Right cardiac atrium (tissue), 5 donors: ENCODE data around the gene CTAGE9. TPM values are rescaled to one million over a fixed set of nuclear protein-coding genes. Genes with fewer than 3 reads are reported as not detected.
"Not testable (repeated sequence)": the region's sequence is repeated elsewhere in the genome, so short reads cannot be mapped to it uniquely, and the experiment has no call there.

Experiments used
- ATAC-seq, 2 donors: fragments of 200-7000 bp; cut with Tn5 transposase; one replicate each; pipeline versions ENCODE4 v1.8.0 to v1.9.1; 2020; ENCODE audit warnings: moderate library complexity in 2 of 2, mild to moderate bottlenecking in 1 of 2
- DNase-seq, 3 donors: peaks; one replicate each; pipeline ENCODE4 v3.0.0-alpha.2; 2020
- H3K27ac ChIP-seq: one replicate; pipeline ENCODE4 v1.5.1; 2013; ENCODE audit warnings: mild to moderate bottlenecking, low read length, control low read depth, moderate library complexity
- H3K27me3 ChIP-seq: one replicate; pipeline ENCODE4 v1.6.1; 2013; ENCODE audit not compliant: control insufficient read depth, insufficient read depth
- H3K4me1 ChIP-seq: one replicate; pipeline ENCODE4 v1.6.1; 2013; ENCODE audit warnings: low read length; ENCODE audit not compliant: control insufficient read depth, insufficient read depth
- H3K4me3 ChIP-seq: one replicate; pipeline ENCODE4 v1.5.1; 2013; ENCODE audit warnings: low read length, control low read depth
- H3K9me3 ChIP-seq: one replicate; pipeline ENCODE4 v1.6.1; 2013; ENCODE audit warnings: low read length; ENCODE audit not compliant: control insufficient read depth
- WGBS: extraction: QIAGEN DNeasy Blood & Tissue Kit; methylation state at CpG from one replicate; pipeline ENCODE4 v1.1.7; 2013; 5-methylcytosine and 5-hydroxymethylcytosine counted together
- intact Hi-C, 4 donors: fragments of 100-400 bp; cut with DNase I; formaldehyde crosslinking; loops; one replicate each; pipeline versions ENCODE4 v1.11.0 to v1.14.0; 2022 to 2023
- polyA plus RNA-seq: library from polyadenylated mRNA; stranded (reverse); fragments of 200-250 nt; gene quantifications from one replicate; pipeline ENCODE4 v1.2.3, GENCODE V29; 2013
- total RNA-seq, 4 donors: library from RNA; stranded (reverse); fragmentation: NEBNext Ultra II Directional; extraction: Animal tissue kit (Norgen Biotek cat#: 25700); gene quantifications; one replicate each; pipeline ENCODE4 v1.2.1, GENCODE V29; 2021
- donor health status: healthy with polysubstance abuse.
- donor health status: DM: no; HTN: yes; CAD: no.
- donor health status: DM: no; HTN: no; CAD: no.
- donor health status: DM: no; HTN: yes; CAD: no; lungs with severe emphysema.
- donor health status: DM: yes; HTN: yes; CAD: no.

The CTAGE9 gene
- total and polyA plus RNA-seq, 5 donors, result not detected

DNA sequence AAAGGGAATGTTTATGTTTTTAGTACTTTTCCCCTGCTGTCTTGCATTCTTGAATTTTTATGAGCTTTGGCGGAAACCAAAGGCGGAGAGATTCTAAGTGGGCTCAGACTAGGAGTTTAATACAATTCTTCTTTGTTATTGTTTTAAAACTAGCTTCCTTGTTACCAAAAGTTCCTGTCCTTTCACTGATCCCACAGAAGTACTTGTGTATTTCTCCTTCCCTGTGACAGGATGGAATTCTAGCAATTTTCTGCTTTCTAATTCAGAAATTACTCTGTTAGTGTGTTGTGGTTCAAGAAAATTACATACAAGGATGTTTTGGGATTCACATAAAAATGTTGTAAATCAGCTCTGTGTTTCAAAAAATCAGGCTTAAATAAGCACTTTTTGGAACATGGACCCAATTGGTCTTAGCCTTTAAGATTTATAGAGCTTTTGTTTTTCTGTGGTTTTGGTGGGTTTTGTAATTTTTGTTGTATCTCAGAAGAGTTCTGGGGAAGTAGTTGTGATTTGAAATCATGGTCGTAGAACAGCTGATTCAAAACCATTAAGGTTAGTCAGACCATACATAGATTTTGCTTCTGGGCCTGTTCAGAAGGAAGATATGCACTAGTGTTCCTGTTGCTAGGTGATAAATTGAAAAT, 17.6 kb upstream of the CTAGE9 start:
- H3K27me3 ChIP-seq, result no peaks in the 10 kb centered on the region
- no peaks in the 10 kb centered on the region for H3K4me1 ChIP-seq
- no peak overlapping the region for H3K4me3 ChIP-seq
- WGBS, result 79% methylated on average over 3 of the region's 3 CpGs
- DNase-seq (no peak), ATAC-seq (no peak)
- H3K9me3 ChIP-seq, result no peaks in the 10 kb centered on the region
- intact Hi-C loops, result no loop called here
- H3K27ac ChIP-seq, result no peak overlapping the region

DNA sequence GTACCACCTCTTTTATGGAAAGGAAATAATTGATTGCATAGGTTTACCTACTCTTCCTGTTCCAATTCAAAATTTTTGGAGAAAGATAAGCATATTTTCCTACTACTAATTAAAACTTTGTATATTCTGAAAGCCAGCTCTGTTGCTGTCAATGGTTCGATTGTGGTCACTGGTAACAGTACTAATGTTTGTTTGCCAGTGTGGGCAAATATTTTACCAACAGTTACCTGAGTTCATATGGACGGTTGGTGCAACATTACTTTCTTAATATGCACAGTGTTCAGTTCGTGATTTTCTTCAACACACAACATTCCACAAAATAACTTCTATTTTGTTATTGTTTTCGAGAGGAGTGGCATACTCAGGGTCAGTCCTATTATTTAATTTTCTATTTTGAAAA, 17.1 kb upstream of the CTAGE9 start:
- no peaks in the 10 kb centered on the region for H3K4me1 ChIP-seq
- DNase-seq, result no peak
- no peak overlapping the region for H3K4me3 ChIP-seq
- no peak for ATAC-seq
- H3K27me3 ChIP-seq, result no peaks in the 10 kb centered on the region
- H3K27ac ChIP-seq, result no peak overlapping the region
- WGBS, result 83% methylated on average over 4 of the region's 4 CpGs
- no peaks in the 10 kb centered on the region for H3K9me3 ChIP-seq
- intact Hi-C loops, result no loop called here

- DNase-seq, result no peak
- WGBS, result 90% methylated on average over 5 of the region's 5 CpGs
- H3K4me1 ChIP-seq, result no peaks in the 10 kb centered on the region
- intact Hi-C loops, result no loop called here
- H3K27ac ChIP-seq, result no peak overlapping the region
- no peaks in the 10 kb centered on the region for H3K9me3 ChIP-seq
- ATAC-seq, result no peak
- H3K27me3 ChIP-seq, result no peaks in the 10 kb centered on the region
- H3K4me3 ChIP-seq, result no peak overlapping the region
Observed at GRCh38 chr6:131727467-131727866, 16.6 kb upstream of the CTAGE9 start.

DNA sequence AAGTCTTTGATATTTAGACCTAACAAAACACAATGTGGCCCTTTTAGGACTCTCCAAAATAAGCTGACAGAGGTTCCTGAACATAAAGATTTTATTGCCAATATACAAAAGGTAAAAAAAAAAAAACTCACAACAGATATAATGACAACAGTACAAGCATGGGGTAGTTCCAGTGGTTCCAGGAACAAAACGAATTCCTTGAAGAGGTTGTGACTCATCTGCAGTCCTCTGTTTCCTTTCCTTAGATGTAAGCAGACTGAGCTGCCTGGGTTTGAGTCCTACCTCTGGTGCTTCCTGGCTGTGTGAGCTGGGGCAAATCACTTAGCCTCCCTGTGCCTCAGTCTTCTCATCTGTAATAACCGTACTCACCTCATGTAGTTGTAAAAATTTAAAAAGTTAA, 13.3 kb upstream of the CTAGE9 start:
- no peaks in the 10 kb centered on the region for H3K9me3 ChIP-seq
- H3K27me3 ChIP-seq, result no peaks in the 10 kb centered on the region
- ATAC-seq (no peak), DNase-seq (no peak)
- H3K27ac ChIP-seq, result no peak overlapping the region
- no peaks in the 10 kb centered on the region for H3K4me1 ChIP-seq
- WGBS, result 82% methylated on average over 2 of the region's 2 CpGs
- H3K4me3 ChIP-seq, result no peak overlapping the region
- intact Hi-C loops, result no loop called here

- Histone ChIP-seq H3K4me1 (no peaks in the 10 kb centered on the region), H3K27ac (no peak overlapping the region), H3K4me3 (no peak overlapping the region), H3K9me3 (no peaks in the 10 kb centered on the region), H3K27me3 (no peaks in the 10 kb centered on the region)
- 79% methylated on average over 2 of the region's 2 CpGs for WGBS
- no peak for DNase-seq
- intact Hi-C loops, result no loop called here
- ATAC-seq, result no peak
Observed at GRCh38 chr6:131721161-131721560, 10.3 kb upstream of the CTAGE9 start.

- no peak overlapping the region for H3K4me3 ChIP-seq
- 87% methylated on average over 3 of the region's 3 CpGs for WGBS
- H3K27me3 ChIP-seq, result no peaks in the 10 kb centered on the region
- H3K27ac ChIP-seq, result no peak overlapping the region
- H3K4me1 ChIP-seq, result no peaks in the 10 kb centered on the region
- DNase-seq, result no peak
- intact Hi-C loops, result no loop called here
- H3K9me3 ChIP-seq, result no peaks in the 10 kb centered on the region
- no peak for ATAC-seq
Observed at GRCh38 chr6:131717836-131718542, 7.2 kb upstream of the CTAGE9 start.

DNA sequence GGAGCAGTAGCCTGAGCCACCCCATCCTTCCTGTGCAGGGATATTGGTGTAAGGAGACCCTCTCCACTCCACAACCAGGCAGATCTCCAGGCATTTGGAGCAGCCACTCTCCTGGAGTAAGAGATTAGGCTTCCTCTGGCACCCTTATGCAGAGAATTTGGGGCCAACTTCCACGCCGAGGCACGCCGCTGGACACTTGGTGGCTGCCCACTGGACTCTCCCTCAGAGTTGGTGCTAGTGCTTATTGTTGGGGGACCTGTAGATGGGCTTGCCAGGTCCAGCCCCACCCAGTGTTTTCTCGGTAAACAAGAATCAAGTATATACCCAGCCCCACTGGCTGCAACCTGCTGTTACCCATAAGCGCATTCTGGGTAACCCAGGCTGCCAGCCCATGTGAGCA, 4.8 kb upstream of the CTAGE9 start:
- WGBS, result 87% methylated on average over 6 of the region's 6 CpGs
- H3K9me3 ChIP-seq, H3K27me3 ChIP-seq, intact Hi-C loops, H3K27ac ChIP-seq, DNase-seq, H3K4me3 ChIP-seq, H3K4me1 ChIP-seq: not testable (repeated sequence)
- peak in 1 of 2 donors; percentile 40 for ATAC-seq

- no CpG with 5 or more reads among the region's 2 CpGs for WGBS
- intact Hi-C loops, result not testable (repeated sequence)
Observed at GRCh38 chr6:131703905-131704304, 6.9 kb downstream of the CTAGE9 start.

DNA sequence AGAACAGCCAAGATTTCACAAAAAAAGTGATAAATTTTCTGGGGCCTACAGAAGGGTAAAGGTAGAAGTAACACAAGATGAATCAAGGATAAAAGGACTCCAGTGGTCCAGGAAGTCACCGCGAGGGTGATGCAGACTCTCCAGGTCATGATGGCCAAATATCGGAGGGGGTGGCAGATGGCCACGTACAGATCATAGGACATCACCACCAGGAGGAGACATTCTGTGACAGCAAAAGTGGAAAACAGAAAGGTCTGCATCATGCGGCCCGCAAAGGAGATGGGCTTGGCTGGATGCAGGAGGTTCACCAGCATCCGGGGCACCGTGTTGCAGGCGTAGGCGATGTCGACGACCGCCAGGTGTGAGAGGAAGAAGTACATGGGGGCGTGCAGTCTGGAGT, 10.0 kb downstream of the CTAGE9 start:
- DNase-seq, H3K4me1 ChIP-seq, ATAC-seq, H3K27ac ChIP-seq, intact Hi-C loops, H3K4me3 ChIP-seq, H3K9me3 ChIP-seq, H3K27me3 ChIP-seq: not testable (repeated sequence)
- no CpG with 5 or more reads among the region's 14 CpGs for WGBS

More at GRCh38 chr6:131703905-131704304, 6.9 kb downstream of the CTAGE9 start:
- not testable (repeated sequence) for H3K4me3 ChIP-seq, H3K27ac ChIP-seq, H3K9me3 ChIP-seq, ATAC-seq, H3K27me3 ChIP-seq, H3K4me1 ChIP-seq, DNase-seq

- ATAC-seq, result no peak
- H3K27ac ChIP-seq, result no peak overlapping the region
- H3K27me3 ChIP-seq, result no peaks in the 10 kb centered on the region
- H3K4me3 ChIP-seq, result no peak overlapping the region
- no peak for DNase-seq
- intact Hi-C loops, result loop anchor here in 2 of 4 donors (5.0 to 10.0 kb wide), 2 partner anchors 210 to 218 kb away; no protein-coding TSS in a partner anchor
- no peaks in the 10 kb centered on the region for H3K4me1 ChIP-seq
- H3K9me3 ChIP-seq, result no peaks in the 10 kb centered on the region
- WGBS, result 96% methylated on average over 7 of the region's 7 CpGs
Observed at GRCh38 chr6:131696956-131697355, 13.9 kb downstream of the CTAGE9 start.

- no peak overlapping the region for H3K4me3 ChIP-seq
- peak in 2 of 3 donors; percentile 25 to 64 for DNase-seq
- H3K9me3 ChIP-seq, result no peaks in the 10 kb centered on the region
- WGBS, result 42% methylated on average over 2 of the region's 2 CpGs
- peak; percentile 84 to 86 for ATAC-seq
- no peaks in the 10 kb centered on the region for H3K4me1 ChIP-seq
- H3K27me3 ChIP-seq, result no peaks in the 10 kb centered on the region
- intact Hi-C loops, result loop anchor here (5.0 to 10.0 kb wide), 3 partner anchors 212 to 220 kb away; no protein-coding TSS in a partner anchor
- H3K27ac ChIP-seq, result no peak overlapping the region
Observed at GRCh38 chr6:131694832-131695426, 15.9 kb downstream of the CTAGE9 start.
